GM12878 (cell line): Measurements from ENCODE around the gene SPTLC2.

Source experiments
- MXI1 ChIP-seq: fragments of 150-350 bp; IDR thresholded peaks from 2 replicates; pipeline ENCODE4 v1.6.1; 2011; ENCODE audit warnings: low read depth, mild to moderate bottlenecking, inconsistent platforms, low read length, improper control_type of control experiment
- POLR2A ChIP-seq: IDR thresholded peaks from 2 replicates; pipeline ENCODE4 v1.6.1; 2011; ENCODE audit warnings: low read depth, mild to moderate bottlenecking, low read length
- TF ChIP-seq, protein P1 (sequence below), 3 experiments: IDR thresholded peaks in 2 of 3; conservative IDR thresholded peaks in 1 of 3; 2 replicates each; pipeline ENCODE4 v1.5.1; 2011; ENCODE audit warnings: low read depth in 3 of 3, low read length in 3 of 3, mild to moderate bottlenecking in 3 of 3, control low read depth in 2 of 3, moderate library complexity in 2 of 3, inconsistent platforms in 1 of 3, mixed read lengths in 1 of 3; ENCODE audit not compliant: control insufficient read depth in 2 of 3, insufficient read depth in 1 of 3; ENCODE audit errors: extremely low read depth in 1 of 3

DNA sequence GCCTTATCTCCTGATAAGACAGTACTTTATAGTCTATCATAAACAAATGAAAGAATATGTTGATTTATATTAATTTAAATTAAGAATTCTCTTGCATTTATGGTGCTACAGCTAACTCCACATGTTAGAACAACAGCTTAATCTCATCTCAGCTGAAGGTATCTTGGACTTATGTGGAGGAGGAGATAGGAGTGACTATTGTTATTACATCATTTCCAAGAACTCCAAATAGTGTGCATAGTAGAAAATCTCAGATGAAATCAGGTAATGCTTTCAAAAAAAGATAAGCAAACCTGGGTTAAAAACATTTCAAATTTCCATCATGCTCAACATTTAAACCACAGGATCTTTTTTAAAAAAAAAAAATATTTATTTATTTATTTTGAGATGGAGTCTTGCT lies 86.5 kb downstream of the SPTLC2 start:
- TF ChIP-seq, protein P1, sequence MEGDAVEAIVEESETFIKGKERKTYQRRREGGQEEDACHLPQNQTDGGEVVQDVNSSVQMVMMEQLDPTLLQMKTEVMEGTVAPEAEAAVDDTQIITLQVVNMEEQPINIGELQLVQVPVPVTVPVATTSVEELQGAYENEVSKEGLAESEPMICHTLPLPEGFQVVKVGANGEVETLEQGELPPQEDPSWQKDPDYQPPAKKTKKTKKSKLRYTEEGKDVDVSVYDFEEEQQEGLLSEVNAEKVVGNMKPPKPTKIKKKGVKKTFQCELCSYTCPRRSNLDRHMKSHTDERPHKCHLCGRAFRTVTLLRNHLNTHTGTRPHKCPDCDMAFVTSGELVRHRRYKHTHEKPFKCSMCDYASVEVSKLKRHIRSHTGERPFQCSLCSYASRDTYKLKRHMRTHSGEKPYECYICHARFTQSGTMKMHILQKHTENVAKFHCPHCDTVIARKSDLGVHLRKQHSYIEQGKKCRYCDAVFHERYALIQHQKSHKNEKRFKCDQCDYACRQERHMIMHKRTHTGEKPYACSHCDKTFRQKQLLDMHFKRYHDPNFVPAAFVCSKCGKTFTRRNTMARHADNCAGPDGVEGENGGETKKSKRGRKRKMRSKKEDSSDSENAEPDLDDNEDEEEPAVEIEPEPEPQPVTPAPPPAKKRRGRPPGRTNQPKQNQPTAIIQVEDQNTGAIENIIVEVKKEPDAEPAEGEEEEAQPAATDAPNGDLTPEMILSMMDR (IDR thresholded peaks at IDR 0.05 in 2 of 3, conservative IDR thresholded peaks at IDR 0.05 in 1 of 3; ENCODE audit: control insufficient read depth in 2 of 3, extremely low read depth in 1 of 3, insufficient read depth in 1 of 3, low read depth in 3 of 3, low read length in 3 of 3) = no peak
- TF ChIP-seq POLR2A (no peak), MXI1 (no peak)
